GM12872 (cell line): ENCODE results near the gene RYR2.

Experiments used
- TF ChIP-seq, protein P1 (sequence below): IDR thresholded peaks from 3 replicates; pipeline ENCODE4 v1.5.1; 2011; ENCODE audit warnings: low read depth, mild to moderate bottlenecking, low read length, moderate library complexity; ENCODE audit not compliant: insufficient read depth

The RYR2 gene

DNA sequence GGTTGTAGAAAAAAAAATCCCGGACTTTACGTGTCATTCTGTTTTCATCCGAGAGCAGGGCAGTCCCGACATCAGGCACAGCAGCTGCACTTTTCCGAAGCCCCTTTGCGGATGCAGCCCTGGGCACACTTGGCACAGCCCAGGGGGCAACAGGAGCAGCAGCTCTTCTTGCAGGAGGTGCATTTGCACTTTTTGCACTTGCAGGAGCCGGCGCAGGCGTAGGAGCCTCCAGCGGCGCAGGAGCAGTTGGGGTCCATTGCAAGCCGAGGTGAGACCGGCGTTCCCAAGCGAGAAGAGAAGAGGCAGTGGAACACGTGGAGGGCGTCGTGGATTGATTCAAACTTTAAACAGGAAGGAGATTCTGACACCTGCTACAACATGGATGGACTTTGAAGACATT lies 37.9 kb upstream of the RYR2 start, which contains the start of gene MT1HL1:
Gene MT1HL1 (minus strand): TSS at position 326 of the 400 bp plus-strand sequence. CDS start 69 bp downstream, at position 257.
- TF ChIP-seq, protein P1, sequence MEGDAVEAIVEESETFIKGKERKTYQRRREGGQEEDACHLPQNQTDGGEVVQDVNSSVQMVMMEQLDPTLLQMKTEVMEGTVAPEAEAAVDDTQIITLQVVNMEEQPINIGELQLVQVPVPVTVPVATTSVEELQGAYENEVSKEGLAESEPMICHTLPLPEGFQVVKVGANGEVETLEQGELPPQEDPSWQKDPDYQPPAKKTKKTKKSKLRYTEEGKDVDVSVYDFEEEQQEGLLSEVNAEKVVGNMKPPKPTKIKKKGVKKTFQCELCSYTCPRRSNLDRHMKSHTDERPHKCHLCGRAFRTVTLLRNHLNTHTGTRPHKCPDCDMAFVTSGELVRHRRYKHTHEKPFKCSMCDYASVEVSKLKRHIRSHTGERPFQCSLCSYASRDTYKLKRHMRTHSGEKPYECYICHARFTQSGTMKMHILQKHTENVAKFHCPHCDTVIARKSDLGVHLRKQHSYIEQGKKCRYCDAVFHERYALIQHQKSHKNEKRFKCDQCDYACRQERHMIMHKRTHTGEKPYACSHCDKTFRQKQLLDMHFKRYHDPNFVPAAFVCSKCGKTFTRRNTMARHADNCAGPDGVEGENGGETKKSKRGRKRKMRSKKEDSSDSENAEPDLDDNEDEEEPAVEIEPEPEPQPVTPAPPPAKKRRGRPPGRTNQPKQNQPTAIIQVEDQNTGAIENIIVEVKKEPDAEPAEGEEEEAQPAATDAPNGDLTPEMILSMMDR = no peak

DNA sequence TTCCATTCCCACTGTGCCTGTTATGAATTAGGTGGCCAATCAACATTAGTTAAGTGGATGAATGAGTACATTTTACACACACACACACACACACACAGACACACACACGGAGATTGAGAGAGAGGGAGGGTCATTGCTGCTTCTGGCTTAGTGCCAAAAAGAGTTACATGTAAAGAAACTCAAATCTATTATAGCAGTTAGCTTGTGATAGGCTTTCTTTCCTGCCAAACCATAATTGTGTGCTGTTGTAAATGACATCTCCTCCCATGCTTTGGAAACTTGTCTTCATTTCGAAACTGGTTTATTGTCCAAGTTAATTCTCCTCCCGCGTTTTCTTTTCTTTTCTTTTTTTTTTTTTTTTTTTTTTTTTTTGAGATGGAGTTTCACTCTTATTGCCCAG lies 36.3 kb upstream of the RYR2 start:
- TF ChIP-seq, protein P1 = no peak

DNA sequence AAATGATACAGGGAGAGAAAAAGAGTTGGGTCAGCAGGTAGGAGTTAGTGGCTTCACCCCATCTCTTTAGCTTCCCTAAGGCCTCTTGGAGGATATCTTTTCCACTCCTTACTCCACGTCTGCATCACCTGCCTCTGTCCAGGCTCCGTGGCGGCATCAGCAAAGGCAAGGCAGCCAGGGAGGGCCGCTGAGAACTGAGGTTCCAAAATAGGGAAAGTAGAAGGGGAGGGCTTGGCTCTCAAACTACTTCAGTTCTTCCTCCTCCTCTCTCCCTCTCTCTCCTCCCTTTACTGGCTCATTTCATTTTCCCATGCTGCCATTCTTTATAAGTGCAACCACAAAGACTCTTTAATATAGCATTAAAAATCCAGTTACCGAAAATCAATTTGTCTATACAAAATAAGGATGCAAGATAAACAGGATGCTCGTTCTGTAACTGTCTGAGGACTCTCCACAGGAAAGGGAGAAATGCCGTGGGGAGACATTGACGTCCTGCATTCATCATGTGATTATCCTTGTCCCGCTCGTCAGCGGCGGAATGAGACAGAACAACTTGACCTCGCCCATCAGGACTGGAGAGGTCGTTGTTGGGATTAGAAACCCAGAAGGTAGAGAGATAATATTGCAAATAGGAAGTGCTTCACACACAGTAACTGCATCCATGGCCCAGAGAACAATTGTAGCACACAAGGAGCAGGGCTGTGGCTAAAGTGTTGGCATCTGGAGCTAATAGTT lies 34.7 kb upstream of the RYR2 start:
- TF ChIP-seq, protein P1 = no peak

DNA sequence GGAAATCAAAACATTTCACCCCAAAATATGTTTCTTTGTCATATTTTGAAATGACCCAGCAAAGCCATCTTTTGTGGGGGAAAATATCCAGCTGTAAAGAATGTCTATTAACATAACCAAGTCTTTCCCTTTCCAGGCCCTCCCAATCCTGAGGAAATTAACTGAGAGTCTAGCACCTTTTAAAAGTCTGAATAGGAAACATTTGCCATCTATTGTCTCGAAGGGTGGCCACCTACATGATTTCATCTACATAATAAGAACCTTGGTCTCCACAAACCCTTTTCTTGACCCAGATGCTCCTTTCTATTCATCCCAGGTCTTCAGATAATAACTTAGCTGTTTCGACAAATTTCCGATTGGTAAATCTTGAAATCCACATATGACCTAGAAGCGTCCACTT lies 32.4 kb upstream of the RYR2 start:
- TF ChIP-seq, protein P1 = no peak

DNA sequence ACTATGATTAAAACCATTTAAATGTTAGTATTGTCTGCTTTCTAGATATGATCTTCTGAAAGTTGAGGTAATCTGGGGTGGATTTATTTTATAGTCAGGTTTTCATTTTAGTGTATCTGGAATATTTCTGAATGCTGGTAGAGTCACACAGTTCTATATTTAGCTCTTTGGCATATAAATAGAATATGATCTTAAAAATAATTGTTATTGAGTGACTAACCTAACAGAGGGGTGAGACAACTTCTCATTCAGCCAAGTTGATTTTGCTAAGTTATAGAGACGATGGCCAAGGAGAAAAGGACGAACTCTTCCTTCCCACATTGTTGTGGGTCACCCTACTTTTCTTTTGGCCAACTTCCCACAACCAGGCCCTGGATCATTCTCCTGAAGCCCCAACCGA lies 30.6 kb upstream of the RYR2 start:
- TF ChIP-seq, protein P1 = no peak

DNA sequence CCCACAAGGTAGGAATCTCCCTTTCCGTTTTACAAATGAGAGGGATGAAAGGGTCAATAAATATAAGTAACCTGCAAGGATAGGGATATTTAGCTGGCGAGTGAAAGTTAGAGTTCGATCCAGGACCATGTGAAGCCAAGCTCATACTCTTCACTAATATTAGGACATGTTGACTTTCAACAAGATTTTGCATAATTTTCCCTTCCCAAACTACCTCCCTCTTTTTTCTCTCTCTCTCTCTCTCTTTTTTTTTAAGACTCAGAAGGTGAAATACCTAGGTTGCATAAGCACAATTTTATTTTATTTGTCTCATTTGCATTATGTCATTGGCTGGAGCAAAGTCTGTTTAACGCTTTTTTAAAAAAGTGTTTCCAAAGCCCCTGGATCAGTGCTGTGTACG lies 29.6 kb upstream of the RYR2 start:
- TF ChIP-seq, protein P1 = no peak

DNA sequence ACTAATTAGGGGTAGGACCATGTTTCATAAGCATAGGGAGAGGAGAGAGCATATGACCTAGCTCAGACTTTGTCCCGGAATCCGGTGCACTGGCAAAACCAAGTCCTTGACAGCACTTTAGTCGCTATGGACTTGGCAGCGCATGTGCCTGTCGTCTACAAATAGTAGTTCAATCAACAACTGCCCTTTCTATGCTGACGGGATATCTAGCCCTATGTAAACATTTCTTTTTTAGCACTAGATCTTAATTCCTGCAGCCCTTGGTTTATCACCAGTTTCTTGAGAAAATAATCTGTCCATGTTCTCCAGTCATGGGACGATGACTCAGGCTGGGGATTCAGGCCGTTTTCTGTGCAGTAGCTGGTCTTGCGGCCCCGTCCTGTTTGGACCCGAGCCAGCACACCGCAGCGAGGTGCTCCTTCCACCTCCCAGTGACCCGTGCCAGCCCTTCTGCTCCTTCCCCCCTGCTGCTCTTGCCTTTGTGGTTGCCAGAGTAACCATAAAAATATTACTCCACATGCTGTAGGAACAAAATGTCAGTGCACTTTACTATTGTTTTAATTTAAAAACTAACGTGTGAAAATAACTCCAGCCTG lies 29.1 kb upstream of the RYR2 start:
- TF ChIP-seq, protein P1 = no peak
